Stimulated activated CD8-positive, alpha-beta memory T cell treated with anti-CD3 and anti-CD28 coated beads, Interleukin-15, amount 100 ng/mL, for 24 hours (primary cell): ENCODE data around the gene DBH.

Source experiments
- DNase-seq: peaks from one replicate; pipeline ENCODE4 v3.0.0-alpha.2; 2020; ENCODE audit warnings: low read depth

Gene DBH

GRCh38 chr9:133604856-133605255 is 31.3 kb upstream of the DBH start:
- no peak for DNase-seq

- no peak for DNase-seq
Observed at GRCh38 chr9:133605446-133605845, 30.7 kb upstream of the DBH start.

DNA sequence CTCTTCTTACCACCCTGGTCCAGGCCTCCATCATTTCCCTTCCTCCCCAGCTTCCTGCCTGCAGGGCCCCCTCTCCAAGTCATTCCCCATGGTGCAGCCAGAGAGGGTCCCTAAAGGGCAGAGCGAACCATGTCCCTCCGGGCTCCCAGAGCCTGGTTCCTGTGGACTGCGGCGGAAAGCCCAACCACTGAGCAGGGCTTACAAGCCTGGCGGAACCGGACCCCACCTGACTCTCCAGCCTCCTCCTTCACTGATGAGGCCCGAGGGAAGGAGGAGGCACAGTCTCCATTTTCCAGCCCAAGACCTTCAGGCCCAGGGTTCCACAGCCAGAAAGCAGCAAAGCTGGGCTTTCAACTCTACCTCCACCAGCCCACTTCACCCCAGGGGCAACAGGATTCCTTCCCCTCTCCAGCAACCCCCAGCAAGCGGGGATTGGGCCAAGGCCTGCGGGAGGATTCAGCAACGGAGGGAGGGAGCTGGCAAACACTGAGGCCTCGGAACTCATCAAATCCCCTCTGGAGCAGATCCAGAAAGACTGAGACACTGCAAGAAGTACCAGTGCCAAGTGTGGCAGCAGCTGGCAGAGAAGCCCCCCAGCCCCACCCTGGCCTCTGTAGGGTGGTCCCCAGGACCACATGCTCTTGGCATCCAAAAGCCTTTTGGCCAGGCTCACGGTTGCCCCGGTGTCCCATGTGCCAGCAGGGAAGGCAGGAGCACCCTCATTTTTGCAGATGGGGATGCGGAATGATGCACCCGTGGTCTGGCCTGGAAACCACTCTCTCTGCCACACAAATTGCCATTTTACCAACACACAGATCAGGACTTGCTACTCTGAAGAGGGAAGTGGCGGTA is 30.1 kb upstream of the DBH start:
- no peak for DNase-seq

DNA sequence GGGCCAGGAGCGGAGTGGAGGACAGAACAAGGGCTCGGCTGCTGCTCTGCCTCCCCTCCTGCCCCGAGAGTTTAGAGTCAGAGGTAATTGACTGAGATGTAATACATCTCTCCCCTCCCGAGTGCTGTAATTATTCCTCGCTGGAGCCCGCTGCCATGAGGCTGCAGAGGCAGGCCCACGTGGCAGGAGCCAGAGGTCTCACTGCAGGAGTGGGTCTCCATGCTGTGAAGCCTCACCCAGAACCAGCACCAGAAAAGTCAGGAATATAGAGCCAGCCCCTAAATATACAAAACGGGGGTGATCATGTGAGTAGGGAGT is 29.5 kb upstream of the DBH start:
- no peak for DNase-seq

GRCh38 chr9:133607381-133607780 is 28.8 kb upstream of the DBH start:
- DNase-seq: no peak

GRCh38 chr9:133607976-133608375 is 28.2 kb upstream of the DBH start:
- no peak for DNase-seq

DNA sequence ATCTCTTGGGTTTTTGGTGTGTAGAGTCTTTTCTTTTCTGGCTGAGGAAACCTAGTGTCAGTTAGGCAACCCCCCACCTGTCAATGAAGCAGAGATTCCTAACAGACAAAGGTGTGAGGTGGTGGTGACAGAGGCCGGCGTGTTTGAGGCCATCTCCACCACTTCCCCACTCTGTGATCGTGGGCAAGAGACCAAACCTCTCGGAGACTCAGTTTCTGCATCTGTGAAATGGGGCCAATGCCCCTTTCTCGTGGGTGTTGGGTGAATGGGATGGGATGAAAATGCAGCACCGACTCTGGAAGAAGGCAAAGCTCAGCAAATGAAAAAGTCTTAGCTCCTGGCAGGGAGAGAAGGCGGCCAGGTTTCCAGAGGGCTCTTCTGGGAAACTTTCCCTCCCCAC is 27.8 kb upstream of the DBH start:
- DNase-seq: no peak

- DNase-seq: no peak
Observed at GRCh38 chr9:133608889-133609288, 27.3 kb upstream of the DBH start.

DNA sequence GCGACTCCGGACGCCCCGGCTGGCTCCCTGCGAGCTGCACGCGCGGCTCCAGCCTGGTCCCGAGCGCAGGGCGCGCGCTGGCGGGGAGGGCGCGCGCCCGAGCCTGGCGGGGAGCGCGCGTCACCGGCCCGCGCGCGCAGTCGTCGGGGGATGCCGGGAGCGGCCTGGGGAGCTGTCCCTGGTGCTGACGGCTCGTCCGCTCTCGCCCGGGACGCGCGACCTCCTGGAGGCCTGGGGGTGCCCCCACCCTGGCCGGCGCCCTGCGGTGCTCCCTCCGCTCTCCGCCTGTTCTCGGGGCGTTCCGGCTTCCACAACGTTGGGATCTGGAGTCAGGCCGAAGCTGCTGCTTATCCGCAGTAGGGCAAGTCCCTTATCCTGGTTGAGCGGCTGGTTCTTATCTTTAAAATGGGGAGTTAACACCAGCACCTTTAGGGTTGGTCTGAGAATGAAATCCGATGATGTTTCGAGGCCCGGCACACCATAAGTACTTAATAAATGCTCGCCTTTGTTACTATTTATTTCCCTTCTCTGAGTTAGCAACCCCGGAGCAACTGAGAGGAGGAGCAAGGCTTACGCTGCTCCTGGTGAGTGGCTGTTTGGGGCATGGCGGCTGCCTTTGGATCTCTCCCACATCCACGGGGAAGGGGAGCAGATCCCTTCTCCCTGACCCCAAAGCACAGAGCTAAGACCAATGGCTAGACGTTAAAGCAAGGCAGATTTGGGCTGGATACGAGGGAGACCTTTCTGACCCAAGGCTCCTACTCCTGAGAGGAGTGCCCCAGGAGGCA is 26.7 kb upstream of the DBH start, which contains the start of gene FAM163B:
Gene FAM163B, minus strand, starts transcription at position 79 of the 788 bp plus-strand sequence. CDS start 29,166 bp downstream, outside the sequence.
- peak; percentile 18 for DNase-seq

DNA sequence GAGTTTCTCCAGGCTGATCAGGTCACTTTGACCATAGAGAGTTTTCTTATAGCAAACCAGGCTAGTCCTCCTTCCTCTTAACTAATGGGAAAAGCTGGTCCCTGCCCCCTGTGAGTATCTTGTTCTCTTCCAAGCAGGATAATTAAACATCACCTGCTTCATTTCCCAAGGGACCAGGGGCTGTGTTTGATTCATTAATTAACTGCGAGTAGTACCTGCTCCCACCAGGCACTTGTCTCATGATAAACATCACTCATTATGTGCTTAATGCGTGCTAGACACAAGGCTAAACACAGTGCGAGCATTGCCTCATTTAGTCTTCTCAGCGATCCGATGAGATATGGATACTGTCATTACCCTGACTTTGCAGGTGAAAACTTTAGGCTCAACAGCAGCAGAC is 25.3 kb upstream of the DBH start:
- DNase-seq: no peak

- no peak for DNase-seq
Observed at GRCh38 chr9:133612051-133612450, 24.1 kb upstream of the DBH start.

- DNase-seq: no peak
Observed at GRCh38 chr9:133612816-133613215, 23.3 kb upstream of the DBH start.

GRCh38 chr9:133613432-133613831 is 22.7 kb upstream of the DBH start:
- no peak for DNase-seq

- no peak for DNase-seq
Observed at GRCh38 chr9:133614056-133614455, 22.1 kb upstream of the DBH start.

GRCh38 chr9:133614678-133615077 is 21.5 kb upstream of the DBH start:
- no peak for DNase-seq

DNA sequence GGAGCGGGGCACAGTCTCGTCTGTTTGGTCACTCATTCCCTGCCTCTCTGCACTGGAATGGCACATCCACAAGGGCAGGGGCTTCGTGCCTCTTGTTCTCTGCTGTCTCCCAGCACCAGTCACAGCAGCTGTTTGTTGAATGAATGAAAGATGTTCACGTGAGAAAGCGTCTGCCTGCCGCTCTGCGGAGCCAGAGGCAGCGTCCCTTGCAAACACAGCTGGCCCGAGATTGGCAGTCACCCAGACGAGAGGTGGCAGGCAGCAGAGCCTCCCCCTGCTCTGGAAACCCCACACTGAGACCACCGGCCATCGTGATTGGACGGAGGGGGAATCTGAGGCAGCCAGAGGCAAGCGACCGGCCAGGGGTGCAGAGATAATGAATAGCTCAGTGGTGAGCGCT is 21.0 kb upstream of the DBH start:
- no peak for DNase-seq

- DNase-seq: no peak
Observed at GRCh38 chr9:133615606-133616188, 20.5 kb upstream of the DBH start.

DNA sequence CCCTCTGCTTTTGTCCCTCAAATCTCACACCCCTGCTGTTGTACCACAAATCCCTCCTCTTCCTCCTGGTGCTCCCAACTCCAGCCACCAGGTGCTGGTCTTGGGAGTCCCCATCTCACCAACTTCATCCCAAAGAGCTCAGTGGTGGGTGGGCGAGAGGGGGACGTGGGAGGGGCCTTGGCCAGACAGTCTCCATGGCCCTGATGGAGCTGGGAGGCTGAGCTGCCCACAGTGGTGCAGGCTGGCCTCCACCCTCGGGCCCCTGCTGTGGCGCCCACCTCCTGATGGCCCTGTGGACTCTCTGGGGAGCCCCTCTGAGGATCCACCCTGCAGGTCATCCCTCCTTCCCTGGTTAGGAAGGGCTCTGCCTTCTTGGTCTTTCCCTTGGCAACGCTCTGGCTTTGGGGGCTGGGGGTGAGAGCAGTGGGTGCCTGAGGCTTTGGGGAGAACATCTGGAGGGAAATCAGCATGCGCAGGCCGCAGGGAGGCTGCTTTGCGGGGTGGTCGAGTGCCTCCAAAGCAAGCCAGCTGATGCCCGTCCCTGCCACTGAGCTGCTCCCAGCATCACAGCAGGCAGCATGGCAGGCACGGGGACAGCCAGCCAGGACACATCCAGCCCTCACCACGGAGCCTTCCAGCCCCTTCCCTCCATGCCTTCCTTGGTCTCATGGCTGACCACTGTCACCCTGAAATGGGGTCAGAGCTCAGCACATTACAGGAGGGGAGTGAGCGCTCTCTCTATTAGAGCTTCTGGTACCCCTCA is 19.3 kb upstream of the DBH start:
- DNase-seq: no peak

- DNase-seq: no peak
Observed at GRCh38 chr9:133618726-133619125, 17.4 kb upstream of the DBH start.

- no peak for DNase-seq
Observed at GRCh38 chr9:133619791-133620190, 16.4 kb upstream of the DBH start.

DNA sequence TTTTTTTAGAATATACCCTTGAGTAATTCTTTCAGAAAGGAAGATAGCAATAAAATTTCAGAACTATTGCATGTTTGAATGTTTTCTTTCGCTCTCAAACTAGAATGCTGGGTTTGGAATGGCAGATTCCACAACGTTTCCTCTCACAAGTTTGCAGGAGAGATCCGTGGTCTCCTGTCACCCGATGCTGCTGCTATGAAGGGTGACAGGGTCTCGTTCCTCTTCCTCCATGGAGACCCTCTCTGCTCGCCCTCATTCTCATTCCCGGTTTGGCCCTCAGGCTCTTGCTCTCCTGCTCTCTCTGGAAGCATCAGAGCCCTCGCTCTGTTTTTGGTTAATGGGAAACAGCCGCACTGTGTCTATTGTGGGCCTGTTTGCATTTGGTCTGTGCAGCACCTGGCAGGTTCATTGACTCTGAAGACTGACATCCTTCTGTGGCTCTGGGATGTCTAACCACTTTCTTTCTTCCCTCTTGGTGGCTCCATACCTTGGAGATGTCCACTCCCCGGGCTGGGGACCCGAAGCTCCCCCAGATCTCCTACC is 14.4 kb upstream of the DBH start:
- DNase-seq: no peak

- no peak for DNase-seq
Observed at GRCh38 chr9:133622555-133622954, 13.6 kb upstream of the DBH start.
